Activated effector memory CD4-positive, alpha-beta T cell treated with anti-CD3 and anti-CD28 coated beads, Interleukin-2, amount 50 U/mL, for 16 hours (primary cell): Measurements from ENCODE around the gene MGAT5.

ENCODE experiments used
- DNase-seq: peaks from one replicate; pipeline ENCODE4 v3.0.0-alpha.2; 2020

Gene MGAT5

GRCh38 chr2:134257509-134257908 lies 3.6 kb downstream of the MGAT5 start:
- no peak for DNase-seq

DNA sequence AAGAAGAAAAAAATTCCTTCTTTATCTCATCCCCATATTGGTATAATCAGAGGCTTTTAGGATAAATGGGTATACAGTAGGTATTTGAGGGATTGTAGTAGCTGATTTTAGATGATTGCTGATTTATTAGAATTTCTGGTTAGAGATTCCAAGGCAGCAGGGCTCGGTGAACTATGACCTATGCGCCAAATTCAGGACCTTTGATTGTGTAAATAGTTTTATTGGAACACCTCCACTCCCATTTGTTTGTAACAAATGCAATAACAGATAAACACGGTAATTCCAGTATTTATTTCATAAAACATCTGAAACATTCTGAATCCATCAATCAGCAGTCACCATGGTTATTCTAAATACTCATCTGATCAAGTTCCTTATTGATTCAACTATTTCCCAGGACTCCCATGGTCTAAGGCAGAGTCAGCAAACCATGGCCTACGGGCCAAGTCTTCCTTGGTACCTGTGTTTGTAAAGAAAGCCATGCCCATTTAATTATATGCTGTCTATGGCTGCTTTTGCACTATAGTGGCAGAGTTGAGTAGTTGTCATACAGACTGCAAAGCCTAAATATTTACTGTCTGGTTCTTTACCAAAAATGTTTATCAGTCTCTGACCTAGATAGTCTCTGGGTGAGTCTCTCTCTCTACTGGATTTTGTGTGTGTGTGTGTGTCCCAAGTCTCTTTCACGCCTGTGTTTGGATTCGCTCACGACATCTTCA lies 4.3 kb downstream of the MGAT5 start:
- no peak for DNase-seq

GRCh38 chr2:134258684-134259388 lies 5.0 kb downstream of the MGAT5 start:
- DNase-seq: peak; percentile 79

DNA sequence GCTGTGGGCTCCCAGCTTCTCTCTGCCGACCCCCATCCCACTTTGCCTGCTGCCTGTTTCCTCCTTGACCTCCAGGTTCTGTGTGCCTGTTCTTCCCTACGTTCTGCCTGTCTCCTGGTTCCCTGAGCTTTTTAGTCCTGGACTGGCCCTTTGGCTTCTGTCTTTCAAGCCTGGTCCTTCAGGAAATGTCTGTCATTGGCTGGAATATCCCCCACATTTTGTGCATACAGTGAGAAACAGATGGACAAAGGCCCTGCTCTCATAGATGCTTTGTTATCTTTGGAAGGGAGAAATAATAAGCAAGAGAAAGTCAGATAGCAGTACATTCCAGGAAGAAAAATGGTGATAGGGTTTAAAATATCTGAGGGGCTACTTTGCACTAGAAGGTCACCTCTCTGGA lies 5.7 kb downstream of the MGAT5 start:
- no peak for DNase-seq

- DNase-seq: no peak
Measured at GRCh38 chr2:134259994-134260393, 6.1 kb downstream of the MGAT5 start.

DNA sequence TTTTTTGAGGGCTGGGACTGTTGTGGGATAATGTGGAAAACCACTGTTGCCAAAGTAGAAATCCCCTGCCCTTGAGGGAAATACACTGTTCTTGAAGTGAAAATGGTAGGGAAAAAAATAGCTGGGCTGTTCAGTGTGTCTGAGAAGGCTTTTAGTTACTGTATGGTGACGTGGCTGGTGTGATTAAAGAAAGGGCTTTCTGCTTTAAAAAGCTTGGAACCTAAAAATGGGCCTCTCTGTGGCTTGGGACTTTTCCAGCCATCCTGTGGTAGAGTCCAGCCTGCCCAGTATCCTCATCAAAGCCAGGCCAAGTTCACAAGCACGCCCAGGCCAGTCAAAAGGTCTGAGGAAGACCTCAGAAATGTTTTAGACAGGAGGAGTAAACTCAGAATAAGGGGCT lies 6.8 kb downstream of the MGAT5 start:
- no peak for DNase-seq

DNA sequence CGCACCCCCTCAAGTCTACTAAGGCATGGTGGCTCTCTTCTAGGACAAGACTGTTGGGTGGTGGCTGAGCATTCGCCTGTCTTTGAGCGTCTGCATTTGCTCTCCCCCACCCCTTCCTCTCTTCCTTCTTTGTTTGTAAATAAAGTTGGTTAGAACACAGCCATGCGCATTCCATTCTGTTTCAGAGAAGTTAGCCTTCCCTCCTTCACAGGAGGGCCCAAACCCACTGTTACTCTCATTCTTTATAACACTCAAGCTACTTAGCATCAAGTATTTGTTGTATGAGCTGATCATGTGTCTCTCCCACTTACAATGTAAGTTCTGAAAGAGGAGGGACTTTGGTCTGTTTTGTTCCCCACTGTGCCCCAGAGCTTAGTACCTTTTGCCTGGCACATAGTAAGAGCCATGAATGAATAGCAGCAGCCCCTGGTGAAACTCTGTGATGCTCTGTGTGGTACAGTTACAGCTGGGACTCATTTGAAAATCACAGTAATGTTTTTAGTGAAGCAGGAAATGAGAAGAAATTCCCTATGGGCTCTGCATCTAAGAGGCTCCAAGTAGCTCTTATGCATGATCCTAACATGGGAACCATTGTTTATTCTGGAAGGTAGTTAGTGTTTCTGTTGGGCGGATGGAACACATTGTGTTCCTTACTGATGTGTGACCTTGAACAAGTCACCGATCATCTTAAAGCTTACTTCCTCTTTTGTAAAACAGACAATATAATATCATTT lies 7.7 kb downstream of the MGAT5 start:
- no peak for DNase-seq

DNA sequence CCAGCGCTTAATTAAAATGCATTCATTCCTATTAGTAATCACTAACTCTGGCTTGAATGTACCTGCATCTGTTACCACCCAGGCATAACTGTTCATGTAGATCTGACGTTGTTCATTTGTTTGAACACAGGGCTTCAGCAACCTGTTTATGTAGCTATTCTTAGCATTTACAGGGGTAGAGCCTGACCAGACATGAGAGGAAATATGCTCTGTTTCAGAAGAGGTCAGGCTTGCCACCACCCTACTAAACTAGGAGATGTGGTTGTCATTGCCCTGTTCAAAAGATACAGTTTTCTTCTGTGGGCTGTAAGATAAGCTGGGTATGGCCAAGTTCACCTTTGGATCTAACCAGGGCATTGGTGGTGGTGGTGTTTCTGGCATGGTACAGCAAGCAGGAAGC lies 8.8 kb downstream of the MGAT5 start:
- DNase-seq: no peak

- DNase-seq: no peak
Measured at GRCh38 chr2:134268265-134268664, 14.4 kb downstream of the MGAT5 start.

- no peak for DNase-seq
Measured at GRCh38 chr2:134269230-134269629, 15.4 kb downstream of the MGAT5 start.

DNA sequence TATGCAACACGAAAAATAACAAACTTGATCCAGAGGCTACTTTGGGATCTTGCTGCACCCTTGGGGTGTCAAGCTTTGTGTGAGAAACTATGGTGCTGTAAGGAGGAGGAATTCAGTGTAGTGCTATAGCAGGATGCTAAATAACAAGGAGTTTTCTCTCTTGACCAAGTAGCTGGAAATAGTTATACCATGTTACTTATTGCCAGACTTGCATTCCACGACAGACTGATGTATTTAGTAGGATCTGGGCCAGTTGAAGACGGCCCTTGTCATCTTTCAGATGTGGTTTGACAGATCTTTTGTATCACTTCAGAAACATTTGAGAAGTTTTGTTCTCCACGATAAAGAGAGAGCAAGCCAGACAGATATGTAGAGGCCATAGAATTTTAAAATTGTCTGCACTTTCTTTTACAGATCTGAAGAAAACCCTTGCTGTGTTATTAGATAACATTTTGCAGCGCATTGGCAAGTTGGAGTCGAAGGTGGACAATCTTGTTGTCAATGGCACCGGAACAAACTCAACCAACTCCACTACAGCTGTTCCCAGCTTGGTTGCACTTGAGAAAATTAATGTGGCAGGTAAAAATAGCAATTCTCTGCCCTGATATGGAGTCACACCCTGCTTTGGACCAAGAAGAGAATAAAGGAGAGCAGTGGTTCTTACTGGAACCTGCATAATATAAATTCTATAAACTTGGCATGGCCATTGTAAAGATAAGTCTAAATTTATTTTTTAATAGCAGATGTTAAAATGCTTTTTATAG lies 16.3 kb downstream of the MGAT5 start:
- DNase-seq: no peak

DNA sequence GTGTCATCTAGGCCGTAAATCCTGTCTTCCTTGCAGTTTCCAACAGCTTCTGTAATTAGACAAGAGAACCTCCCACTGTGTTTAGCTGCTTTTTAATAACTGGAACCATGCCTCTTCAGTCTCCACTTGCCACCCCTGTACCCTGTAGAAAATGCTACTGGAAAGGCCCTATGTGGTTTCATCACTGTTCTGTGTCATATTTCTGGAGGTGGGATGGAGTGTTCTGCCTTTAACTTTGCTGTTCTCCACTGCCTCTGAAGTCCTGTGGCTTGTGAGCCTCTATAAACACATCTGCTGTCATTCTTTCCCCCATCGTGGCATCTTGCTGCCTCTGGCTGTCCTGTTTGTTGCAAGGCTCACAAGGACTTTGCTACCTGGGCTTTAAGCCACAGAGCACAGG lies 17.9 kb downstream of the MGAT5 start:
- no peak for DNase-seq

DNA sequence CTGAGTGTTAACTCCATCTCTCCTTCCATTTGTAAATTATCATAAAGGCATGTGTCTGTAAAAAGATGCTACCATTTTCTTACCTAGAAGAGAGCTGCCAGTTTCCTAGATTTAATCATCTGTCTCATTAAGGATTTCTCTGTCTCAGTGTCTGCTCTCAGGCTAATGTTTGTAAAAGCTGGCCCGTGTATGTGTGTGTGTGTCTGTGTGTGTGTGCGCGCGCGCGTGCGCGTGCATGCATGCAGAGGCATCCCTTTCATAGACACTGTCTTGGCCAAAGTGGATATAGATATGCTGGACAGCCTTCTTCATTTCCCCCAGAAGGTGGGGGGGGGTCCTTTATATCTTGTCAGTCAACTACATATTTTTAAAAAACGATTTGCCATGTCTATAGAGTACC lies 18.9 kb downstream of the MGAT5 start:
- DNase-seq: no peak

GRCh38 chr2:134273256-134273983 lies 19.5 kb downstream of the MGAT5 start:
- DNase-seq: no peak

GRCh38 chr2:134274121-134274520 lies 20.2 kb downstream of the MGAT5 start:
- no peak for DNase-seq

DNA sequence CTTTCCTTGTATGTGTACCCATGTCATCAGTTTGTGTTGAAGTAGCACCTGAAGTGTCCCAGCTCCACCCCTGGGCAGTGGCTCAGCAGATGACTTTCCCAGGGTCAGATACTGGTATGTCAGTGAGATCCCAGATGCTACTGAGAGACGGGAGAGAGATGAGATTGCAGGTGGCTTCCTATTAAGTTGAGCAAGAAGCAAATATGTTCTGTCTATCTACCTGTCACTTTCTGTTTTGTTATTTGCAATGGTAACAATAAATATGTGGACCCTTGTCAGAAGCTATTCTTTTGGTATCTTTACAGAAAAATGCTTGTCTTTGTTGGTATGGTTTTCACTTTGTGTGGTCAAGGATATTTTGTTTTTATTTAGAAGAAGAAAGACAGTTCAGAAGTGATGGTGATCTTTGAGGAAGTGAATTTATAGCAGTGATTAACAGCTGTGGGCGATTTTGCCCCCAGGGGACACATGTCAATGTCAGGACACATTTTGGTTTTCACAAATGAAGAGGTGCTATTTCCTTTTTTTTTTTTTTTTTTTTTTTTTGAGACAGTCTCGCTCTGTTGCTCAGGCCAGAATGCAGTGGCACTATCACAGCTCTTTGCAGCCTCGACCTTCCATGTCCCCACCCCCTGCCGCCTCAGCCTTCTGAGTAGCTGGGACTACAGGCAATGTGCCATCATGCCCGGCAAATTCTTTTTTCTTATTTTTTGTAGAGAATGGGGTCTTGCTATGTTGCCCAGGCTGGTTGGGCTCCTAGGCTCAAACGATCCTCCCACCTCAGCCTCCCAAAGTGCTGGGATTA lies 21.4 kb downstream of the MGAT5 start:
- no peak for DNase-seq

DNA sequence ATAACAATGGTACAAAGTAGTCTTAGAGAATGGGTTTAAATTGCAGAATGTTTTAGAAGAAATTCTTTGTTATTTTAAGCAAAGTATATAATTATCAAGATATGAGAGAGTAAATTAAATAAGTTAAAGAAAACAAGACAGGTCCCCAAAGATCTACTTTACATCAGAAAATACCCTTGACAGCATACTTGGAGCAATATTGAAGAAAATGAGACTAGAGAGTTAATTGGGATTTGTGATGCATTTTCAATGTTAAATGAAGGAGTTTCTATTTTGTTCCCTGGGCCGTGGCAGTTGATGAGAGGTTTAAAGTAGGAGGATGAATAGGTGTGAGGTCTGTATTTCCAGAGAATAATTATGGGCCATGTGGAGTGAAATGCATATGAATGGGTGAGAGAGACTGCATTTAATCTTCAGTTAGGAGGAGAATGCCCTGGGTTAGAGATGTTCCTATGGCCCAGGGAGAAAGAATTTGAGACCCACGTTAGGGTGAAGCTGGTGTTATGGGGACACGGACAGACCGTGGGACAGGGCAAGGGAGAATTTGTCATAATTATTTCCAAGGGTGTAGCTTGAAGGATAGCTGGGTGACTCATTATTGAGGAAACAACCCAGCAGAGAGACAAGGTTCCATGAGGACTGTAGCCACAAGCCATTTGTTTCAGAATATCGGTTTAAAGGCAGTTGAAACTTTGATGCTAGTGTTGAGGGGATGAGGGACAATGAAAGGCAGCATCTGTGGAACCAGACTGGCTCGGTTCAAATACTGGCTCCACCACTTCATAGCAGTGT lies 22.7 kb downstream of the MGAT5 start:
- no peak for DNase-seq

DNA sequence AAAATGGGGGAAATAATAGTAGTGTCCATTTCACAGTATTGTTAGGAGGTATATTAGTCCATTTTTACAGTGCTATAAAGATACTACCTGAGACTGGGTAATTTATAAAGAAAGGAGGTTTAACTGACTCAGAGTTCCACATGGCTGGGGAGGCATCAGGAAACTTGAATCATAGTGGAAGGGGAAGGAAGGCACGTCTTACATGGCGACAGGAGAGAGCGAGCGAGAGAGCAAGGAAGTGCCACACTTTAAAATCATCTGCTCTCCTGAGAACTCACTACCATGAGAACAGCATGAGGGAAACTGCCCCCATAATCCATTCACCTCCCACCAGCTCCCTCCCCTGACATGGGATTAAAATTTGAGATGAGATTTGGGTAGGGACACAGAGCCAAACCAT lies 23.4 kb downstream of the MGAT5 start:
- no peak for DNase-seq

- no peak for DNase-seq
Measured at GRCh38 chr2:134278553-134278952, 24.7 kb downstream of the MGAT5 start.

GRCh38 chr2:134279417-134279816 lies 25.5 kb downstream of the MGAT5 start:
- no peak for DNase-seq

GRCh38 chr2:134280231-134280630 lies 26.4 kb downstream of the MGAT5 start:
- DNase-seq: no peak
